CD14-positive monocyte (primary cell): ENCODE data around the gene PPP1R1B. TPM values are rescaled to one million over a fixed set of nuclear protein-coding genes. Genes with fewer than 3 reads are reported as not detected.

Experiments used
- DNase-seq, 3 donors: peaks; one replicate each; pipeline ENCODE4 v3.0.0-alpha.2; 2011 to 2022
- H2AFZ ChIP-seq: 2 replicates; pipeline ENCODE4 v1.6.0; 2012; ENCODE audit warnings: mild to moderate bottlenecking, low read depth, low read length, inconsistent platforms; ENCODE audit not compliant: insufficient read depth, poor library complexity, severe bottlenecking
- H3K27ac ChIP-seq, 2 donors: 1 replicate in 1 of 2; 2 replicates in 1 of 2; pipeline ENCODE4 v1.5.1; 2012 to 2013; ENCODE audit warnings: low read length in 2 of 2, control low read depth in 1 of 2, inconsistent platforms in 1 of 2, low read depth in 1 of 2, mild to moderate bottlenecking in 1 of 2
- H3K27me3 ChIP-seq, 2 donors: one replicate each; pipeline versions ENCODE4 v1.6.0 to v1.6.1; 2011 to 2013; ENCODE audit warnings: low read length in 2 of 2; ENCODE audit not compliant: control insufficient read depth in 2 of 2, insufficient read depth in 2 of 2
- H3K36me3 ChIP-seq, 2 donors: replicated peaks in 1 of 2; 1 replicate in 1 of 2; 2 replicates in 1 of 2; pipeline versions ENCODE4 v1.5.1 to v1.6.1; 2012 to 2013; ENCODE audit warnings: low read length in 2 of 2, control low read depth in 1 of 2, inconsistent platforms in 1 of 2, mild to moderate bottlenecking in 1 of 2; ENCODE audit not compliant: insufficient read depth in 2 of 2, control insufficient read depth in 1 of 2
- H3K4me1 ChIP-seq, 2 donors: 1 replicate in 1 of 2; 2 replicates in 1 of 2; pipeline versions ENCODE4 v1.5.1 to v1.6.1; 2012 to 2013; ENCODE audit warnings: low read length in 2 of 2, control low read depth in 1 of 2, inconsistent platforms in 1 of 2, mild to moderate bottlenecking in 1 of 2, moderate library complexity in 1 of 2; ENCODE audit not compliant: insufficient read depth in 2 of 2, control insufficient read depth in 1 of 2
- H3K4me2 ChIP-seq: replicated peaks from 2 replicates; pipeline ENCODE3; 2012; ENCODE audit warnings: low read length, moderate library complexity, mild to moderate bottlenecking; ENCODE audit not compliant: poor library complexity, severe bottlenecking; ENCODE audit errors: extremely low read depth
- H3K4me3 ChIP-seq, 3 experiments: fragments of 200-600 bp in 1 of 3; sonication (generic) in 1 of 3; replicated peaks in 1 of 3; 1 replicate in 2 of 3; 2 replicates in 1 of 3; pipeline ENCODE4 v1.5.1; 2011 to 2013; ENCODE audit warnings: low read length in 3 of 3, mild to moderate bottlenecking in 3 of 3, control low read depth in 2 of 3, low read depth in 2 of 3, inconsistent platforms in 1 of 3, moderate library complexity in 1 of 3
- H3K79me2 ChIP-seq: 2 replicates; pipeline ENCODE4 v1.6.0; 2012; ENCODE audit warnings: mild to moderate bottlenecking, control low read depth, inconsistent platforms, low read length, moderate library complexity; ENCODE audit not compliant: insufficient read depth
- H3K9ac ChIP-seq: 2 replicates; pipeline ENCODE4 v1.6.0; 2017; ENCODE audit warnings: low read length, mild to moderate bottlenecking; ENCODE audit not compliant: insufficient read depth, poor library complexity, severe bottlenecking
- H3K9me3 ChIP-seq, 2 donors: replicated peaks in 1 of 2; 1 replicate in 1 of 2; 2 replicates in 1 of 2; pipeline versions ENCODE4 v1.5.1 to v1.6.1; 2012 to 2013; ENCODE audit warnings: low read length in 2 of 2, control low read depth in 1 of 2; ENCODE audit not compliant: control insufficient read depth in 1 of 2, insufficient read depth in 1 of 2
- H4K20me1 ChIP-seq: 2 replicates; pipeline ENCODE4 v1.6.0; 2012; ENCODE audit warnings: mild to moderate bottlenecking, low read length, control low read depth, moderate library complexity; ENCODE audit not compliant: insufficient read depth
- H3K27ac Mint-ChIP-seq, 7 donors: one replicate each; pipeline ENCODE4 v1.8.0; 2020; ENCODE audit warnings: mild to moderate bottlenecking in 7 of 7, mixed read lengths in 7 of 7, moderate library complexity in 6 of 7, inconsistent platforms in 2 of 7
- H3K27me3 Mint-ChIP-seq, 3 donors: one replicate each; pipeline ENCODE4 v1.8.0; 2021 to 2022; ENCODE audit warnings: low read depth in 3 of 3, mild to moderate bottlenecking in 3 of 3, mixed read lengths in 3 of 3, moderate library complexity in 3 of 3, inconsistent platforms in 1 of 3
- H3K36me3 Mint-ChIP-seq, 2 donors: one replicate each; pipeline ENCODE4 v1.8.0; 2020; ENCODE audit warnings: mixed read lengths in 2 of 2, inconsistent platforms in 1 of 2, mild to moderate bottlenecking in 1 of 2
- H3K4me1 Mint-ChIP-seq: one replicate; pipeline ENCODE4 v1.8.0; 2020; ENCODE audit warnings: mild to moderate bottlenecking, mixed read lengths
- H3K4me3 Mint-ChIP-seq, 2 donors: one replicate each; pipeline ENCODE4 v1.8.0; 2020; ENCODE audit warnings: mild to moderate bottlenecking in 2 of 2, mixed read lengths in 2 of 2, moderate library complexity in 1 of 2
- H3K9me3 Mint-ChIP-seq, 7 donors: one replicate each; pipeline ENCODE4 v1.8.0; 2020 to 2022; ENCODE audit warnings: mixed read lengths in 7 of 7, mild to moderate bottlenecking in 6 of 7, moderate library complexity in 6 of 7, inconsistent platforms in 2 of 7
- WGBS: methylation state at CpG from one replicate; pipeline ENCODE4 v1.1.5; 2013; ENCODE audit warnings: missing lambda C conversion rate; ENCODE audit not compliant: insufficient coverage; 5-methylcytosine and 5-hydroxymethylcytosine counted together
- intact Hi-C, 2 donors: fragments of 100-400 bp; cut with micrococcal nuclease; formaldehyde crosslinking; loops; one replicate each; pipeline versions ENCODE4 v1.15.0 to v1.15.1; 2023
- polyA plus RNA-seq, 3 donors: library from polyadenylated mRNA; depleted of rRNA in 1 of 3; unstranded in 2 of 3; stranded (reverse) in 1 of 3; fragments of 300-500 nt in 2 of 3; fragments of >200 nt in 1 of 3; fragmentation: Illumina TruSeq in 2 of 3; gene quantifications; 1 replicate in 2 of 3; 2 replicates in 1 of 3; pipeline ENCODE4 v1.2.3, GENCODE V29; 2012 to 2021
- TF ChIP-seq, protein P1 (sequence below): fragments of 200-600 bp; IDR thresholded peaks from one replicate; pipeline ENCODE4 v1.8.0; 2022; ENCODE audit warnings: antibody characterized with exemption, mild to moderate bottlenecking

Gene PPP1R1B
- polyA plus RNA-seq, 3 donors: 0.05 TPM; not detected in 2

GRCh38 chr17:39605492-39606433 is 21.0 kb upstream of the PPP1R1B start:
- no peaks in the 10 kb centered on the region for H4K20me1 ChIP-seq
- peaks cover 15% of the 10 kb centered on the region for H3K4me1 Mint-ChIP-seq
- intact Hi-C loops: no loop called here
- peak overlapping the region; percentile 11 for H3K4me2 ChIP-seq
- H3K36me3 ChIP-seq: no peaks in the 10 kb centered on the region
- WGBS: 2% methylated on average over 102 of the region's 102 CpGs
- no peak for DNase-seq
- H3K4me3 ChIP-seq: no peak overlapping the region
- H3K9me3 Mint-ChIP-seq: peaks cover 0 to 25% (median 7%) of the 10 kb centered on the region in 7 donors
- no peak overlapping the region for H3K27ac Mint-ChIP-seq
- H3K36me3 Mint-ChIP-seq: peaks cover 0 to 5% of the 10 kb centered on the region in 2 donors
- no peak overlapping the region for H2AFZ ChIP-seq
- H3K4me3 Mint-ChIP-seq: peak overlapping the region; percentile 41 to 80
- TF ChIP-seq, protein P1, sequence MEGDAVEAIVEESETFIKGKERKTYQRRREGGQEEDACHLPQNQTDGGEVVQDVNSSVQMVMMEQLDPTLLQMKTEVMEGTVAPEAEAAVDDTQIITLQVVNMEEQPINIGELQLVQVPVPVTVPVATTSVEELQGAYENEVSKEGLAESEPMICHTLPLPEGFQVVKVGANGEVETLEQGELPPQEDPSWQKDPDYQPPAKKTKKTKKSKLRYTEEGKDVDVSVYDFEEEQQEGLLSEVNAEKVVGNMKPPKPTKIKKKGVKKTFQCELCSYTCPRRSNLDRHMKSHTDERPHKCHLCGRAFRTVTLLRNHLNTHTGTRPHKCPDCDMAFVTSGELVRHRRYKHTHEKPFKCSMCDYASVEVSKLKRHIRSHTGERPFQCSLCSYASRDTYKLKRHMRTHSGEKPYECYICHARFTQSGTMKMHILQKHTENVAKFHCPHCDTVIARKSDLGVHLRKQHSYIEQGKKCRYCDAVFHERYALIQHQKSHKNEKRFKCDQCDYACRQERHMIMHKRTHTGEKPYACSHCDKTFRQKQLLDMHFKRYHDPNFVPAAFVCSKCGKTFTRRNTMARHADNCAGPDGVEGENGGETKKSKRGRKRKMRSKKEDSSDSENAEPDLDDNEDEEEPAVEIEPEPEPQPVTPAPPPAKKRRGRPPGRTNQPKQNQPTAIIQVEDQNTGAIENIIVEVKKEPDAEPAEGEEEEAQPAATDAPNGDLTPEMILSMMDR: no peak
- H3K4me1 ChIP-seq: peaks cover 3 to 5% of the 10 kb centered on the region in 2 donors
- H3K27me3 ChIP-seq: peaks cover 76 to 95% of the 10 kb centered on the region in 2 donors
- no peak overlapping the region for H3K27ac ChIP-seq
- no peak overlapping the region for H3K9ac ChIP-seq
- H3K79me2 ChIP-seq: no peaks in the 10 kb centered on the region
- H3K27me3 Mint-ChIP-seq: peaks cover 87 to 98% (median 87%) of the 10 kb centered on the region in 3 donors
- H3K9me3 ChIP-seq: peaks cover 0 to 36% of the 10 kb centered on the region in 2 donors

GRCh38 chr17:39606434-39607056 is 20.2 kb upstream of the PPP1R1B start:
- peaks cover 3 to 5% of the 10 kb centered on the region in 2 donors for H3K4me1 ChIP-seq
- no peak overlapping the region for H2AFZ ChIP-seq
- TF ChIP-seq, protein P1: no peak
- Mint-ChIP-seq H3K4me1 (peaks cover 15% of the 10 kb centered on the region), H3K27ac (no peak overlapping the region), H3K36me3 (peaks cover 0 to 1% of the 10 kb centered on the region in 2 donors), H3K9me3 (peaks cover 0 to 19% (median 7%) of the 10 kb centered on the region in 7 donors), H3K27me3 (peaks cover 83 to 96% (median 85%) of the 10 kb centered on the region in 3 donors), H3K4me3 (peak overlapping the region in 1 of 2 donors; percentile 59)
- H3K36me3 ChIP-seq: no peaks in the 10 kb centered on the region
- no peaks in the 10 kb centered on the region for H4K20me1 ChIP-seq
- H3K9ac ChIP-seq: no peak overlapping the region
- H3K79me2 ChIP-seq: no peaks in the 10 kb centered on the region
- 1% methylated on average over 59 of the region's 66 CpGs for WGBS
- H3K27me3 ChIP-seq: peaks cover 71 to 92% of the 10 kb centered on the region in 2 donors
- peaks cover 0 to 28% of the 10 kb centered on the region in 2 donors for H3K9me3 ChIP-seq
- intact Hi-C loops: no loop called here
- peak overlapping the region; percentile 11 for H3K4me2 ChIP-seq
- H3K4me3 ChIP-seq: no peak overlapping the region
- H3K27ac ChIP-seq: no peak overlapping the region
- DNase-seq: no peak
